Testis (tissue), 2 donors: ENCODE results near the gene POLRMT.

Source experiments
- CTCF ChIP-seq, 3 experiments: fragments of 450-650 bp in 2 of 3; fragments of 200-600 bp in 1 of 3; sonication (generic) in 1 of 3; IDR thresholded peaks; one replicate each; pipeline ENCODE4 v1.5.1; 2016 to 2019; ENCODE audit warnings: antibody characterized with exemption in 3 of 3, mild to moderate bottlenecking in 2 of 3, moderate library complexity in 1 of 3
- POLR2A ChIP-seq: fragments of 450-650 bp; IDR thresholded peaks from one replicate; pipeline ENCODE4 v1.6.1; 2017; ENCODE audit warnings: antibody characterized with exemption, mild to moderate bottlenecking, moderate library complexity

- TF ChIP-seq CTCF (IDR thresholded peaks at IDR 0.05) (no peak), POLR2A (no peak)
Observed at GRCh38 chr19:651991-652390, 18.7 kb upstream of the POLRMT start.
